Activated naive CD4-positive, alpha-beta T cell treated with anti-CD3 and anti-CD28 coated beads, Interleukin-2, amount 10 ng/mL, durations not matched to agents 7 days and 5 days (primary cell): ENCODE results near the gene RAB8B.

Experiments
- CTCF ChIA-PET: fragments of 350-600 bp; sonication (Branson Sonifier 250); formaldehyde crosslinking; loops from one replicate; lab custom pipeline; 2021; ENCODE audit warnings: antibody characterized with exemption; lab: Charles Lee
- DNase-seq: peaks from one replicate; pipeline ENCODE4 v3.0.0-alpha.2; 2020
- H3K27ac Mint-ChIP-seq: one replicate; pipeline ENCODE4 v1.8.0; 2021; ENCODE audit warnings: mild to moderate bottlenecking, moderate library complexity, mixed read lengths
- H3K27me3 Mint-ChIP-seq: one replicate; pipeline ENCODE4 v1.8.0; 2021; ENCODE audit warnings: mild to moderate bottlenecking, mixed read lengths
- H3K36me3 Mint-ChIP-seq: one replicate; pipeline ENCODE4 v1.8.0; 2021; ENCODE audit warnings: mixed read lengths
- H3K4me1 Mint-ChIP-seq: one replicate; pipeline ENCODE4 v1.8.0; 2021; ENCODE audit warnings: mixed read lengths
- H3K4me3 Mint-ChIP-seq: one replicate; pipeline ENCODE4 v1.8.0; 2021; ENCODE audit warnings: mild to moderate bottlenecking, moderate library complexity, mixed read lengths
- H3K9me3 Mint-ChIP-seq: one replicate; pipeline ENCODE4 v1.8.0; 2021; ENCODE audit warnings: mixed read lengths

RAB8B gene

DNA sequence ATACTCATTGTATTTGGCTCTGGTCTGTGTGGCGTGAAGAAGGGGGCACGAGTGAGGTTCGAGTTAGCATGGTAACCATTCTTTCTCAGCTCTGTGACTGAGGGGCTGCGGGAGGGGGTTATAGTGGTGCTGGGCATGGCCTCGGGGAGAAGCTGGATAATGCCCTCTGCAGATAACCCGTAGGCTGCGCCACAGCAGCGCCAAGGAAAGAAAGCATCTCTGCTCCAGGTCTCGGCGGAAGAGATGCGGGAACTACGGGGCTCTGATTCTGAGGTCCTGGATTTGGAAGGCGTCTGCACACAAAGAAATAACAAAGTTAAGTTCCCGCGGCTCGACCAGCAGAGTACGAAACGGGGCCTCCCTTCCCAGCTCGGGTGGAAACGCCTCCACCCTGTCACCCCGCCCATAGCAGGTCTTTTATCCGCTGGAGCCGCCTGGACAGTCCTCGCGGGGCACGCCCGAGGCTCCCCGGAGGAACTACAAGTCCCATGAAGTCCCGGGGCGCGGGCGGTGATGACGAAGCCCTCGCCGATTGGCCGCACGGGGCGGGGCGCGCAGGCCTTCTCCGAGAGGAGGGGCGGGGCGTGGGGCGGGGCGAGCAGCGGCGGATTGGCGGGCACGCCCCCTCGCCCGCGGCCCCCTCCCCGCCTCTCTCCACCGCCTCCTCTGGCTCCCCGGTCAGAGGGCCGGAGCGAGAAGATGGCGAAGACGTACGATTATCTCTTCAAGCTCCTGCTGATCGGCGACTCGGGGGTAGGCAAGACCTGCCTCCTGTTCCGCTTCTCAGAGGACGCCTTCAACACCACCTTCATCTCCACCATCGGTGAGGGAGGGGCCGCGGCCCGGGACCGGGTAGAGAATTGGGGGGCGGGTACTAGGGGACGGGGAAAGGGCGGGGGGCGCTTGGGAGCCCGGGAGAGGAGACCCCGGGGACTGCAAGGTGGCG, at the start of gene RAB8B:
TSS of gene RAB8B (plus strand) at position 681 of the 946 bp plus-strand sequence. CDS start at position 700, 19 bp downstream.
- Mint-ChIP-seq H3K4me3 (peak within 1 kb of the TSS; percentile 93), H3K9me3 (no peaks in the 10 kb centered on the region), H3K4me1 (peaks cover 45% of the 10 kb centered on the region), H3K36me3 (peaks cover 13% of the 10 kb centered on the region), H3K27me3 (peaks cover 3% of the 10 kb centered on the region), H3K27ac (peak within 1 kb of the TSS; percentile 94)
- CTCF ChIA-PET: interaction anchor here (1.2 kb wide), 1 partner anchor 54 kb away, joined by 3 read pairs; no protein-coding TSS in a partner anchor
- peak; percentile 98 for DNase-seq

DNA sequence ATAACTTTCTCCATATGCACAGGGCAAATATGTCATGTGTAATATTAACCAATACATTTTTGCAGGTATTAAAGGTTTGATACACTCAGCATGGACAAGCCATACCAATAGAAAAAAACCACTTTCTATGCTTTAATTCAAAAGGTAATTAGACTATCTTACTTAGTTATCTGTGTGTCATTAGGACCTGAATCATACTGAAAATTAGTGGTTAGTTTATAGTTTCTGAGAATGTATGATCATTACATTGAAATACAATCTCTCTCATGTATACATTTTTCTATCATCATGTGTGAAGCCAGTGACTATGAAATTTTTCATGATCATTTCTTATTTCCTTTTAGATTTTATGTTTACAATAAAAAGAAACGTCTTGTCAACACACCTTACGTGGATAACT, 48.5 kb upstream of the RAB8B start:
- Mint-ChIP-seq H3K27ac (no peak overlapping the region), H3K36me3 (peaks cover 34% of the 10 kb centered on the region)
- CTCF ChIA-PET: no interaction called here

DNA sequence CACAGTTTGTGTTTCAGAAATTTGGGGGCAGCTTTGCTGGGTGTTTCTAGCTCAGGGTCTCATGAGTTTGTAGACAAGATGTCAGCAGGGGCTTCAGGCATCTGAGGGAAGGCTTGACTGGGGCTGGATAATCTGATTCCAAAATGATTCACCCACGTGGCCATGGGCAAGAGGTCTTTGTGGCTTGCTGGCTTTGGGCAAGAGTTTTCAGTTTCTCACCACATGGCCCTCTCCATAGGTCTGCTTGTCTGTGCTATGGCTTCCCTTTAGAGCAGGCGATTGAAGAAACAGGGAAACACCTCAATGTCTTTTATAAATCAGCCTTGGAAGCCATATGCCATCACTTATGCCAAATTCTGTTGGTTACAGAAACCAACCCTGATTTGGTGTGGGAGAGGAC, 44.0 kb upstream of the RAB8B start:
- H3K27ac Mint-ChIP-seq: peak overlapping the region; percentile 26
- CTCF ChIA-PET: no interaction called here

More for the DNA sequence above, 48.5 kb upstream of the RAB8B start:
- no peak for DNase-seq
- no peak overlapping the region for H3K4me3 Mint-ChIP-seq
- H3K4me1 Mint-ChIP-seq: peaks cover 2% of the 10 kb centered on the region
- no peaks in the 10 kb centered on the region for H3K27me3 Mint-ChIP-seq
- H3K9me3 Mint-ChIP-seq: no peaks in the 10 kb centered on the region

DNA sequence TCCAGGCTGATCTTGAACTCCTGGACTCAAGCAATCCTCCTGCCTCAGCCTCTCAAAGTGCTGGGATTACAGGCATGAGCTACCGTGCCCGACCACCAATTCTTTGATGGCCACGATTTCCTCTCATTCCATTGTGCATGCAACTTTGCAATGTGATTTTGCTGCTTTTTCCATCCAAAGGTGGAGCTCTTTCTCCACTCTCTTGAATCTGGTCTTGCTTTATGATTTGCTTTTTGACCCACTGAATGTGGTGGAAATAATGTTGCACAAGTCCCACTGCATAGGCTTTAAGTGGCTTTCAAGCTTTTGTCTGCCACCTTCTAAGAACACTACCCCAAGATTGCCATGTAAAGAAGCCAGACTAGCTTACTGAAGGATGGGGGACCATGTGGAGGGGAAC, 42.7 kb upstream of the RAB8B start:
- DNase-seq: no peak
- CTCF ChIA-PET: interaction anchor here (0.8 kb wide), 1 partner anchor 8 kb away, joined by 3 read pairs; no protein-coding TSS in a partner anchor
- Mint-ChIP-seq H3K4me3 (no peak overlapping the region), H3K36me3 (peaks cover 54% of the 10 kb centered on the region), H3K27me3 (no peaks in the 10 kb centered on the region), H3K27ac (no peak overlapping the region), H3K4me1 (peaks cover 9% of the 10 kb centered on the region), H3K9me3 (no peaks in the 10 kb centered on the region)

More for the DNA sequence above, 44.0 kb upstream of the RAB8B start:
- Mint-ChIP-seq H3K36me3 (peaks cover 54% of the 10 kb centered on the region), H3K4me1 (peaks cover 6% of the 10 kb centered on the region), H3K9me3 (no peaks in the 10 kb centered on the region), H3K27me3 (no peaks in the 10 kb centered on the region), H3K4me3 (no peak overlapping the region)
- DNase-seq: no peak

DNA sequence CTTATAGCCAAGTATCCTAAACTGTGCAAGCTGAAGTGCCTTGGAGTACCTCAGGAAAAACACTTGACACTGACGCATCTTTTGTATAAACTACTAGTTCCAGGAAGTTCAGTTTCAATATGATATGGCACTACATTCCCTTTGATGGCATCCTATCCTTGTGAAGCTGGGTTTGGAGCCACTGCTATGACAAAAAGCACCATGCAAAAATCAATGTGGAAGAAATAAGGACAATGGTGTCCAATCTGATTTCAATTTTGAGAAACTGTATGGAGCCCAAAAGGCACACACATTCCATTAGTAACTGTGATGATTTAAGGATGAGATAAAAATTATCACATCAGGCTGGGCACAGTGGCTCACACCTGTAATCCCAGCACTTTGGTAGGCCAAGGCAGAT, 37.7 kb upstream of the RAB8B start:
- Mint-ChIP-seq H3K27me3 (no peaks in the 10 kb centered on the region), H3K27ac (no peak overlapping the region), H3K4me1 (peaks cover 31% of the 10 kb centered on the region), H3K4me3 (no peak overlapping the region), H3K9me3 (no peaks in the 10 kb centered on the region), H3K36me3 (peaks cover 58% of the 10 kb centered on the region)
- DNase-seq: no peak
- CTCF ChIA-PET: no interaction called here

DNA sequence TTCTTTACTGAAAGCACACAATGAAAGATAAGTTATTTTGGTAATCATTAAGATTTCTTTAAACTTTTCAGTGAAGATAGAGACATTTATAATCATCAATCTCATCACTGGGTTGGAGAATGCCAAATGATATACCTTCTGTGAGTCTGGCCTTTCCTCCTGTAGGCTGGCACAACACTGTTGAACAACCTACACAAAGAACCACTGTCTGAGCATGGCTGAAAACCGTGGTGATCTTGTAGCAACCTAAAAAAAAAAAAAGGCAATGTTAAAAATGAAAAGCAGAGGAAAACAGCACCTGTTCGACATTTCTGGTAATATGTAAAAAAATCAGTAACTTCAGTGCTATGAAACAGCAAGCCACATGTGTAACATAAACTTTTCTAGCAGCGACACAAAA, 33.9 kb upstream of the RAB8B start:
- Mint-ChIP-seq H3K4me1 (peaks cover 32% of the 10 kb centered on the region), H3K27me3 (no peaks in the 10 kb centered on the region), H3K36me3 (peaks cover 39% of the 10 kb centered on the region), H3K4me3 (peak overlapping the region; percentile 93), H3K9me3 (no peaks in the 10 kb centered on the region), H3K27ac (peak overlapping the region; percentile 67)
- DNase-seq: no peak
- CTCF ChIA-PET: no interaction called here

DNA sequence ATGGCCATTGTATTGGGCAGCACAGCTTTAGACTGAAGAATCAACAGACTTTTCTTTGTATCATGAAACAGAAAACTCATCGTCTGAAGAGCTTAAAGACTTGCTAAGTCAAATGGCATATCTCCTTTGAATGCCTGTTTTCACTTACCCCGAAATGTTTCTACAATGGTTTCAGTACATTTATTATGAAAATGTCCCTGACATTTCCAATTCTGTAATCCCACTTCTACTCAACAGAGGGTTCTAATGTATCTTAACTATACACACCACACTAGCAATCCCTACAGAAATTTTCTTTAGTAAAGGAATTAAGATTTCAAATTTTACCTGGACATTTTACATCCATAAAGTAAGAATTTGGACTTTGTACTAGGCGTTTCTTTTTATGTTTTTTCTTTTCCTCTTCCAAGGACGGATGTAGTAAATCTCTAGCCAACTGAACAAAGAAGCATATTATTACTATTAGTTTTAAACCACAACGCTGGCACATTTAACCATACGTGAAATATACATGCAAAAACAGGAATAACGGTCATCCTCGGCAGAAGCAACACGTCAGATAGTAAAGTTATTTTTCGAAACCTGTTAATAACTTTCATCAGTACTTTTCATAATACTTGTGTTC, 33.2 kb upstream of the RAB8B start:
- Mint-ChIP-seq H3K27ac (peak overlapping the region; percentile 95), H3K36me3 (peaks cover 37% of the 10 kb centered on the region), H3K4me1 (peaks cover 32% of the 10 kb centered on the region), H3K4me3 (peak overlapping the region; percentile 93), H3K9me3 (no peaks in the 10 kb centered on the region), H3K27me3 (no peaks in the 10 kb centered on the region)
- no peak for DNase-seq
- CTCF ChIA-PET: interaction anchor here (1.5 kb wide), 1 partner anchor 108 kb away, joined by 3 read pairs; no protein-coding TSS in a partner anchor

DNA sequence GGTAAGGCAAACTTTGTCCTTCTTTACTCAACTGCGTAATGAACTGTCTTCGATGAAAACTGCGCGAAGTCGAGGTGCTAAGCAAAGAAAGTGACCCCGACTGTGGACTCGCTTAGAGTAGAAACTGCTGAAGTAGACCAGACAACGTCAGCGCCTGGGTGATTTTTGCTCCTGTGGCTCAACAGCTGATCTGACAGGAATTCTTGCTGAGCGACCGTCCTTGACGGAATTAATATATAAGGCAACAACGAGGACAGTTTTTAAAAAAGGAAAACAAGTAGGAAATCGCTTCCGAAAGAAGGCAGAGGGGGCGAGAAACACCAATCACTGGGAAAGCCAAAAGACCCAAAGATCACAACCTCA, 32.7 kb upstream of the RAB8B start:
- Mint-ChIP-seq H3K36me3 (peaks cover 32% of the 10 kb centered on the region), H3K27me3 (no peaks in the 10 kb centered on the region), H3K27ac (peak overlapping the region; percentile 95), H3K4me1 (peaks cover 29% of the 10 kb centered on the region), H3K9me3 (no peaks in the 10 kb centered on the region), H3K4me3 (peak overlapping the region; percentile 93)
- CTCF ChIA-PET: interaction anchor here (1.1 to 1.5 kb wide), 2 partner anchors 34 to 109 kb away, joined by 3 to 5 read pairs; no protein-coding TSS in a partner anchor
- peak; percentile 26 for DNase-seq

DNA sequence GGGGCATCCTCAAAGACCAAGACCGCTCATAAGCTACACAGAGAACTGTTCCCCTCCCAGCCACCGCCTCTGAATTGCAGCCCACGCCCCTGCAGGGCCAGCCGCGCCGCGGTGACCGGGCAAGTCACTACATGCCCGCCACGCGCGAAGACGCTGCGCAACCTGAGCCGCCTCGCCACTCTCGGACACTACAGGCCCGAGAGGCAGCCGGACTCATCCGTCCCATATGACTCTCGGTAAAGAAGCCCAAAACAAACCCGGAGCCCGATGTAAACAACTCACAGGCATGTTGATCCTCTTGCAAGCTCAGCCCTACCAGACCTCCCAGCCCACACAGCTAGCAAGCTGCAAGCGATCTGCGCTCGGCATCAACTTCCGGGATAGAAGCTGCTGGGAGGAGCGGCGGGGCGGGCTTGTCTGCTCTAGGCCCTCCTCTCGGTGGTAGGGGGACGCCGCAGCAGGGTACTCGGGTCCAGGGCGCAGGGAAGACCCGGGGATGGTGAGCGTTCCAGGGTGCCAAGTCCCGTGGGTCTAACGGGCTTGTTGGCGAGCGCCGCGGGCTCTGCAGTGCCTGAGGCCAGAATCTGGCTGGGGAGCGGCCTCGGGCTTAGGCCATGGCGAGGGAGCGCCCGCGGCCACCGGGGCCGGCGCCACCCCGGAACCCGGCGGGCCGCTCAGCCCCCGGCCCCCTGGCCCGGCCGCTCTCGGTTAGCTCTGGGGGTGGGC, 32.1 kb upstream of the RAB8B start, which contains the start of gene RPS27L:
TSS of gene RPS27L (minus strand) at position 360 of the 726 bp plus-strand sequence. CDS start at position 288, 72 bp downstream.
- Mint-ChIP-seq H3K4me3 (peak within 1 kb of the TSS; percentile 93), H3K4me1 (peaks cover 28% of the 10 kb centered on the region), H3K9me3 (no peaks in the 10 kb centered on the region), H3K36me3 (peaks cover 29% of the 10 kb centered on the region), H3K27me3 (no peaks in the 10 kb centered on the region), H3K27ac (peak within 1 kb of the TSS; percentile 95)
- CTCF ChIA-PET: interaction anchor here (1.1 to 1.5 kb wide), 2 partner anchors 34 to 109 kb away, joined by 3 to 5 read pairs; no protein-coding TSS in a partner anchor
- peak; percentile 95 for DNase-seq

DNA sequence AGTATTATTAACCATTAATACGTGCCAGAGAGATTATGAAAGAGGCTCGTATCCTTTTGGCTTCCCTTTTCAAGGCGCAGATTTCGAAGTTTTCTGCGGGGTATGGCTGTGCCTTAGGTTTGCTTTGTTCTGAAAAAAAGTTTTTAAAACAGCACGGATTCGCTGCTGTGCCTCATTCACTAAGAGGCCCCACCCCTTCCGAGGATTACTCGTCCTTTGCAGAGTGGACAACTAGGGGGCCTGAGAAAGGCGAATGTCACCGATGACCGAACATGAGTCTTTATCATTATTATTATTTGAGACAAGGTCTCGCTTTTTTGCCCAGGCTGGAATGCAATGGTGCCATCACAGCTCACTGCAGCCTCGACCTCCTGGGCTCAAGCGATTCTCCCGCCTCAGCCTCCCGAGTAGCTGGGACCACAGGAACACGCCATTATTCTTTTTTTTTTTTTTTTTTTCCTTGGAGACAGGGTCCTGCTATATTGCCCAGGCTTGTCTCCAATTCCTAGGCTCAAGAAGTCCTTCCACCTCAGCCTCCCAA, 31.4 kb upstream of the RAB8B start:
- Mint-ChIP-seq H3K9me3 (no peaks in the 10 kb centered on the region), H3K4me3 (peak overlapping the region; percentile 93), H3K27me3 (no peaks in the 10 kb centered on the region), H3K27ac (peak overlapping the region; percentile 92), H3K36me3 (peaks cover 23% of the 10 kb centered on the region), H3K4me1 (peaks cover 26% of the 10 kb centered on the region)
- peak; percentile 47 for DNase-seq
- CTCF ChIA-PET: interaction anchor here (1.1 to 1.5 kb wide), 2 partner anchors 33 to 110 kb away, joined by 3 to 5 read pairs; no protein-coding TSS in a partner anchor

DNA sequence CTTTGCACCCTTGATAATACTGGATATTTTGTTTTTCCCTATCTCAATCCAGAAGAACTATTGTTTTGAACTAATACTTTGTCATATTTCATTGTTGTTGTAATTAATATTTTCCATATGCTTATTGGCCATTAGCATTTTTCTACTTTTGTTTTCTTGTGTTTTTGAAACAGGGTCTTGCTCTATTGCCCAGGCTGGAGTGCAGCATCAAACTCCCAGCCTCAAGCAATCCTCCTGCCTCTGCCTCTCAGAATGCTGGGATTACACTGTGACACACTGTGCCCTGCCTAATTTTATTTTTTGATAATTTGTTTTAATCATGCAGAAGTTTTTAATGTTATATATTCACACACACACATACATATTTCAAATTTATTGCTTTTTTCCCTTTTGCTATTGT, 28.8 kb upstream of the RAB8B start:
- Mint-ChIP-seq H3K27me3 (peaks cover 5% of the 10 kb centered on the region), H3K4me1 (peaks cover 13% of the 10 kb centered on the region), H3K9me3 (no peaks in the 10 kb centered on the region), H3K4me3 (no peak overlapping the region), H3K27ac (no peak overlapping the region), H3K36me3 (peaks cover 11% of the 10 kb centered on the region)
- no peak for DNase-seq
- CTCF ChIA-PET: interaction anchor here (1.0 to 1.2 kb wide), 2 partner anchors 14 to 16 kb away, joined by 3 read pairs; no protein-coding TSS in a partner anchor

DNA sequence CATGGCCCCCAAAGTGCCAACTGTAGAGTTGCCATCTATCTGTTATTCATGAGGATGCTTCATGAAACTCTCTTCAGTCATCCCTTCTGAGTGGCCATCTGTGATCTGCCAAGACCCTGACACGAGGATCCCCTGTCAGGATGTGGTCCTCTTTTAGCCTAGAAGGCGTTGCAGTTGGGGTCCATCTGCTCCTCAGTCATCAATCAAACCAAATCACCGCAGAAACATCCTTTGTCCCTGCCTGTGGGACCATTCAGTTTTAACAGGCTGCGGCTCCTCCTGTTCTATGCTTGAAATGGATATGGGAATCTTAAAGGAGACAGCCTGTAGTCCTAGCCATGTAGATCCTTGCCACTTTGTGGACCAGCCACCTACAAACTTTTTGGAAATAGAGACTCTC, 26.2 kb upstream of the RAB8B start:
- H3K9me3 Mint-ChIP-seq: no peaks in the 10 kb centered on the region
- H3K4me3 Mint-ChIP-seq: no peak overlapping the region
- no peak for DNase-seq
- peaks cover 2% of the 10 kb centered on the region for H3K36me3 Mint-ChIP-seq
- H3K4me1 Mint-ChIP-seq: peaks cover 3% of the 10 kb centered on the region
- CTCF ChIA-PET: no interaction called here
- H3K27ac Mint-ChIP-seq: no peak overlapping the region
- H3K27me3 Mint-ChIP-seq: peaks cover 5% of the 10 kb centered on the region

DNA sequence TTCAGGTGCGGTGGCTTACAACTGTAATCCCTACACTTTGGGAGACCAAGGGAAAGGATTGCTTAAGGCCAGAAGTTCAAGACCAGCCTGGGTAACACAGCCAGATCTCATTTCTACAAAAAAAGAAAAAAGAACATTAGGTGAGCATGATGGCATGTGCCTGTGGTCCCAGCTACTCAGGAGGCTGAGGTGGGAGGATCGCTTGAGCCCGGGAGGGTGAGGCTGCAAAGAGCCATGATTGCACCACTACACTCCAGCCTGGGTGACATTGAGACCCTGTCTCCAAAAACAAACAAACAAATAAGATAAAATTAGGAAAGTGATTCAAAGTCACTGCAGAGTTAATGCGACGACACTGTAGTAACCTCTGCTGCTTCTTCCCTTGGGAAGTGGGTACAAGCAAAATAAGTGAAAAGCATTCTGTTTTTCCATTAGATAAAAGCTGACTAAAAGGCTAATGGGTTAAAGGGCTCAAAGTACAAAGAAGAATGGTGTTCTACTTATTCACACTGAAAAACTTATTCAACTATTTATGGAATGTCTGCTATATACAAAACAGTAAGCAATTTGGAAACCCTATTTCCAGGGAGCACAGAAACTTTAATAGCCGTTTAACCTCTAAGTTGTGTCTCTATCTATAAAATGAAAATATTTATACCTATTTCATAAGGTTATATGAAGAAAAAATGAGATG, 24.1 kb upstream of the RAB8B start:
- Mint-ChIP-seq H3K36me3 (no peaks in the 10 kb centered on the region), H3K4me3 (no peak overlapping the region), H3K27ac (no peak overlapping the region), H3K4me1 (peaks cover 2% of the 10 kb centered on the region), H3K27me3 (peaks cover 5% of the 10 kb centered on the region), H3K9me3 (no peaks in the 10 kb centered on the region)
- CTCF ChIA-PET: interaction anchor here (0.8 to 1.5 kb wide), 8 partner anchors 21 to 242 kb away, joined by 3 to 10 read pairs (median 3); no protein-coding TSS in a partner anchor
- DNase-seq: no peak
